Measurements from ENCODE around the gene USP26.
"Not testable (repeated sequence)": the region's sequence is repeated elsewhere in the genome, so short reads cannot be mapped to it uniquely, and the experiment has no call there.

USP26 gene

DNA sequence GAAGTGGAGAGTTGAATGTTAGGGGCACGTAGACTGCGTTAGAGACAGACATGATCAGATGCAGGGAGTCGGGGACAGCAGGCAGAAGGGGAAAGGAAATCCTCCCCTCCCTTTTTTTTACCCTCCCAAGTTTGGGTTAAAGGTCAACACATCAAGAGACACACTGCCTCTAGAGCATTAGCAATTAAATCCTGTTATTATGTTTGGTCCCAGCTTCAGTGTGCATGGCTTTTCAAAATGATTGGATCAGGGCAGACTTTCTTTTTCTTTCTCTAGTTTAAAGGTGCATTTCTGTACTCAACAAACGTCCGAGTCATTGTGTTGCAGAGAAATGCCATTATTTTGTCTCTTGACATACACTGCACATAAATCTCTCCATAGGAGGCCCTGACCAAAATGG lies 63.9 kb downstream of the USP26 start:
- DNase-seq, result no peak

DNA sequence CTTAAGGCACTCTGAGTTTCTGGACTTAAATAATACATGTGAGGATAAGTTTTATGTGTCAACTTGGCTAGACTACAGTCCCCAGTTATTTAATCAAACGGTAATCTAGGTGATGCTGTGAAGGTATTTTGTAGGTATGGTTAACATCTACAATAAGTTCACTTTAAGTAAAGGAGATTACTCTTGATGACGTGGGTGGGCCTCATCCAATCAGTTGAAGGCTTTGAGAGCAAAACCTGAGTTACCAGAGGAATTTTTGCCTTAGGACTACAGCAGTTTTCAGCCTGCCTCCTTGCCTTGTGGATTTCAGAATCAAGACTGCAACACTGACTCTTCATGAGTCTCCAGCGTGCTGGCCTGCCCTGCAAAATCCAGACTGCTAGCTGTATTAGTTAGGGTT lies 78.7 kb downstream of the USP26 start:
- no peak for DNase-seq

DNA sequence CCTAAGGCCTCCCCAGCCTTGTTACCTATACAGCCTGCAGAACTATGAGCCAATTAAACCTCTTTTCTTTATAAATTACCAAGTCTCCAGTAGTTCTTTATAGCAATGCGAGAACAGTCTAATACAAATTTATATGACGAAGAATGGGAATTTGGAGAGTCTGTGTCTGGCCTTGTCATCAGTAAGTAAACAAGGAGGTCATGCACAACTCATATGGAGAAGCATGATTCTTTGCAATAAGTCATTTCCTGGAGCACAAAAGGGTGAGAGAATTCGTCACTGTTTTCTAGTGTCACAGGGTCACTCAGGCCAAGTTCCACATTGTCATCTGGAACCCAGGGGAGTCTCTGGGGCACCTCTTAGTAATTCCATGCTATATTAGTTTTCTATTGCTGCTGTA lies 89.5 kb downstream of the USP26 start:
- DNase-seq, result no peak

DNA sequence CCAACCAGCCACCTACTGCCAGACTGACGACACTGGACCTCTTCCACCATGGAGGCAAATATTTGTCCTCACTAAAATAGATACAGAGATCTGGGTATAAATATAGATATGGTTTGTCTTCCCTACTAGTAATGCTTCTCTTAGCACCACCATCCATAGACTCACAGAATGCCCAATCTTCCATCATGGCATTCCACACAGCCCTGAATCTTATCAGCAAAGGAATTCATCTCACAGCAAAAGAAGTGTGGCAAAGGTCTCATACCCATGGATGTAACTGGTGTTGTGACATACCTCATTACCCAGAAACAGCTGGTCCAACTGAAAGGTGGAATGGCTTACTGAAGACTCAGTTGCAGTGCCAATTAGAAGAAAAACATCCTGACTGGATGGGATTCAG lies 91.3 kb downstream of the USP26 start:
- no peak for DNase-seq

DNA sequence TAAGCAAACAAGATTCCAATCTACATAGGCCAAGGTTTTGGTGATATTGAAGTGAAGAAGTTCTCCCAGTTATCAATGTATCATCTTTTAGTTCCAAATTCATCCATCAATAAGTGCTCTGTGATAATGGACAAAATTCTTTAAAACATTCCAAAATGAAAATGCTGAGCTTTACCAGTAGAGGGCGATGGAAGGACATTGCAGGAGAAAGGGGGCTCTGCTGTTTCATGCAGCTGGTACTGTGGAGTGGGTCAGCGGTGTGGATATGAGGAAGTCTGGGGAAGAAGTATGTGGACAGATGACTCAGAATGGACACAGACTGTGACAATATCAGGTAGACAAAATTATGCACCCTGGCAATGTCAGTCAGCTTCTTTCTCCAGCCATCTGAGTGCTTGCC lies 91.9 kb downstream of the USP26 start:
- DNase-seq, result peak; percentile 19

DNA sequence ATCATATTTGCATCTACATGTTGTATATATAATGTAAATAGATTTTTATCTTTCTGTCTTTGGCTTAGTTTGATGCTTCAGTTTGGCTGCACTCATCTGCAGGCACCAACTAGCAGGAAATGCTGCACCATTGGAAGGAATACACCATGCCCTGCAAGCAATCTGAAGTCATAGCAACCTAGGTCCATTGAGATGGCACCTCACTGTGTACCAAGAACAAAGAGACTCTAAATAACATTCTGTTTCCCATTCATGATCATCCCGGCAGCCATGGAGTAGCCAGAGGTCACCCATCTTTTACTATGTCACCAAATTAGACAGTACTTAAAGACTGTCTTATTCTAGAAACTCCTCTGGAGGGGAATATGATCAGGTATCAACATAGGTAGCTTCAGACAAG lies 97.7 kb downstream of the USP26 start:
- DNase-seq, result no peak

DNA sequence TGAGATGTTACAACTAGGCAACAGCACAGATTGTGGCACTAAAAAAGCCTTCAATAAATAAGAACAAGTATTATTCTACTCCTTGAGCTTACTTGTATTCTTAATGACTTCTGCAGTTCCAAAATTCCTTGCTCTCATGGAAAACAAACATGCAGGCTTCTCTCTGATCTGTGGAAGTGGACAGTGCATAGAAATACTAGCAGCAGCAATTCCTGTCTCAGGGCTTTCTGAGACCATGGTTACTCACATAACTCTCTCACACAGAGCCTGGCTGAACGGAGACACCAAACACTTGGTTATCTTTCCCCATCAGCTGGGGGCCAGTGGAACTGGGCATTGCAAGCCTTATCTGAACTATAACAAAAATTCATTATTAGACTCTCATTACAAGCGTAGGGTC lies 106.1 kb downstream of the USP26 start:
- DNase-seq, result no peak

DNA sequence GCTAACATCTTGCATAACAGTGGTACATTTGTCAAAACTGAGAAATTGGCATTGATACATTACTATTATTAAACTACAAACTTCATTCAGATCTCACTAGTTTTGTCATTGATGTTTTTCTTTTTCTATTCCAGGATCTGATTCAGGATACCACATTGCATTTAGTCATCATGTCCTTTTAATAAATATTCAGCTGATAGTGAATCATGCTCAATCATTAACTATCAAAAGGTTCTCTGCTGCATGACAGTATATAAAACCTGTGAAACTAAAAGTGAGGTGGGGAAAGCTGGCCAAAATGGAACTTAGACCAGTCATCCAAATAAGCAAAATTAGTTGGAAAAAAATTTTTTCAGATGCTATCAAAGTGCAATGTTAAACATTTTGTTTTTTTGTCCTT lies 110.4 kb downstream of the USP26 start:
- no peak for DNase-seq

DNA sequence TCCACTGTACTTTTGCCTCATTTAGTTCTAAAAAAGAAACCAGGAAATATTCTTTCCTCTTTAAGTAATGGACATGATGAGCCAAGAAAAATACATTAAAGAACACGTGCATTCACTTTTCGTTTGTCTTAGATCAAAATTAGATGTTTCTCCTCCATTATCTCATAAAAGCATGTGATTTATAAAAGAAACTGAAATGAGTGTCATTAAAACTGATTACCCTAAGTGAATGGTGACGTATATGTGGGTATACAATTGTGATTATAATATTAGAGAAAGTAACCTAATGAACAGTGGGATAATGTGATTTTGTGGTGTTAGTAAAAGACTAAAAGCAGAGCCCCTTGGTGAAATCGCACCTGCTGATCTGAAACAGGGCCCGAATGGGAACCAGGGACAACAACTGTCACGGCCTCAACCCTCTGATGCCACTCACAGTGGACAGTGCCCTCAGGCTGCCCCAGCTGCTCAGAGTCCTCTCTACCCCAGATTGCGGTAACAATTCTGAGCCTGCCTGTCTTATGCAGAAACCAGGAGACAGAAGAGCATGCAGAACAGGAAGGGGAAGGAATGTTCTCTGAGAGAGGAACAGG lies 112.8 kb downstream of the USP26 start:
- DNase-seq, result no peak

DNA sequence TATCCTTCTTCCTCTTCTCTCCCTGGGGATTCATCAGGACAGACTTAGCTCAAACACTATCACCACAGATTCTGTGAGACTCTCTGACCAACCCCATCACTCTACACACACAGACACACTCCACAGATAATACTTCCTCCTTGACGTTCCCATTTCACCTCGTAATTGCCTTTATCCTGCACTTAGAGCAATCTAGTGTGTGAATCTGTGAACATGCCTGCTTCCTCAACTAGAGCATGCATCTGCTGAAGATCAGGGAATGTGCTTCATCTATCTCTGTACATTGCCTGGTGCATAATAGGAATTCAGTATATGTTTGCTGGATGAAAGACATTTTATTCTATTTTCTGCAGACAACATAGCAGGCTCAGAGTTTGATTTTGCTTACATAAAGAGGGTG lies 113.4 kb downstream of the USP26 start:
- DNase-seq, result no peak

DNA sequence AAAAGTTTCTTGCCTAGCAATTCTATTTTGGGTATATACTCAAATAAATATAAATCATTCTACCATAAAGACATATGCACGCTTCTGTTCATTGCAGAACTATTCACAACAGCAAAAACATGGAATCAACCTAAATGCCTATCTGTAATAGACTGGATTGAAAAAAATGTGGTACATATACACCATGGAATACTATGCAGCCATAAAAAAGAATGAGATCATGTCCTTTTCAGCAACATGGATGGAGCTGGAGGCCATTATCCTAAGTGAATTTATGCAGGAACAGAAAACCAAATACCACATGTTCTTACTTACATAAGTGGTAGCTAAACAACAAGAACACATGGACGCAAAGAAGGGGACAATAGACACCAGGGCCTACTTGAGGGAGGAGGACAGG lies 116.9 kb downstream of the USP26 start:
- DNase-seq, result not testable (repeated sequence)
